ENCODE results near the gene SPDYE3.
"Not testable (repeated sequence)": the region's sequence is repeated elsewhere in the genome, so short reads cannot be mapped to it uniquely, and the experiment has no call there.

Gene SPDYE3

DNA sequence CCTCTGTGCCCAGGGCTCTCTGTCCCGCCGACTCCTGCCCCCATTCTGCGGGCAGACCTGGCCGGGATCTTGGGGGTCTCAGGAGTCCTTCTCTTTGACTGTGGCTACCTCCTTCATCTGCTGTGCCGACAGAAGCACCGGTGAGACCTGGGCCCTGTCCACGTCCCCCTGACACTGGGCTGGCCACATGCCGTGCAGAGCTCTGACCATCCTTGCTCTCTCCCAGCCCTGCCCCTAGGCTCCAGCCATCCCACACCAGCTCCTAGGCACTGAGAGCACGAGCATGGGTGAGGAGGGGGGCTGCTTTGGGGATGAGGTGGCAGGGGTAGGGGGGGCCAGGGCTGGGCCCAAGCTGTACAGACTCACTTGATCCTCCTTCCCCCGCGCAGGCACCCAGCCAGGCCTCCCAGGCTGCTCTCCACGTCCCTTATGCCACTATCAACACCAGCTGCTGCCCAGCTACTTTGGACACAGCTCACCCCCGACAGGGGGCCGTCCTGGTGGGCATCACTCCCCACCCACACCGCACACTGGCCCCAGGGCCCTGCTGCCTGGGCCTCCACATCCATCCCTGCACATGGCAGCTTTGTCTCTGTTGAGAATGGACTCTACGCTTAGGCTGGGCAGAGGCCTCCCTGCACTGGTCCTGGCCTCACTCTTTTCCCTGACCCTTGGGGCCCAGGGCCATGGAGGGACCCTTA is 45.6 kb downstream of the SPDYE3 start:
- Mint-ChIP-seq H3K36me3 (ENCODE audit: low read depth) (peaks cover 92% of the 10 kb centered on the region), H3K4me1 (ENCODE audit: low read depth) (peaks cover 35% of the 10 kb centered on the region), H3K9me3 (no peaks in the 10 kb centered on the region), H3K27ac (peak overlapping the region; percentile 91), H3K27me3 (no peaks in the 10 kb centered on the region), H3K4me3 (peak overlapping the region; percentile 33)
- DNase-seq: no peak

DNA sequence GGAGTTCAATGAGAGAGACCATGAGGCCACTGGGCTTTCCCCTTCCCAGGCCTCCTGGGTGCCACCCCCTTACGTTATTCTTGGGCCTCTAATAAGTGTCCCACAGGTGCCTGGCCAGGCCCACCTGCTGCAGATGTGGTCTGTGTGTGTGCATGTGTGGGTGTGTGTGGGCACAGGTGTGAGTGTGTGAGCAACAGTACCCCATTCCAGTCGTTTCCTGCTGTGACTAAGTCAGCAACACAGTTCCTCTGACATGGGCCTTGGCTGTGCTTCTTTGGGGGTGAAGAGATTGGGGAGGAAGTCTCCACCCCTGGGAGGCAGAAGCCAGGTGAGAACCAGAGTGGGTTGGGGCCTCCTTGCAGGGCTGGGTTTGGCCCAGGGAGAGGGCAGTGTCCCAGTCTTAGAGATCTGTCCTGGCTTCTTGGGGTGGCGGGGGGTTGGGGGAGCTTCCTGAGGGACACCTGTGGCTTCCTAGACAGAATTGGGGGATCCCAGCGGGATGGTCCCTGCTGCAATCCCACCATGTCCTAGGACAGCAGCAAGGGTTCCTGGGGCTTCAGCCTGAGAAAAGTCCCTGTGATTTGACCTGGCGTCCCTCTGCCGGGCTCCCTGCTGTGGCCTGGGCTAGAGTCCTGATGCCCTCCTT is 46.3 kb downstream of the SPDYE3 start:
- Mint-ChIP-seq H3K4me3 (peak overlapping the region; percentile 33), H3K27ac (peak overlapping the region; percentile 91), H3K9me3 (no peaks in the 10 kb centered on the region), H3K4me1 (ENCODE audit: low read depth) (peaks cover 35% of the 10 kb centered on the region), H3K27me3 (no peaks in the 10 kb centered on the region), H3K36me3 (ENCODE audit: low read depth) (peaks cover 92% of the 10 kb centered on the region)
- peak; percentile 60 for DNase-seq

DNA sequence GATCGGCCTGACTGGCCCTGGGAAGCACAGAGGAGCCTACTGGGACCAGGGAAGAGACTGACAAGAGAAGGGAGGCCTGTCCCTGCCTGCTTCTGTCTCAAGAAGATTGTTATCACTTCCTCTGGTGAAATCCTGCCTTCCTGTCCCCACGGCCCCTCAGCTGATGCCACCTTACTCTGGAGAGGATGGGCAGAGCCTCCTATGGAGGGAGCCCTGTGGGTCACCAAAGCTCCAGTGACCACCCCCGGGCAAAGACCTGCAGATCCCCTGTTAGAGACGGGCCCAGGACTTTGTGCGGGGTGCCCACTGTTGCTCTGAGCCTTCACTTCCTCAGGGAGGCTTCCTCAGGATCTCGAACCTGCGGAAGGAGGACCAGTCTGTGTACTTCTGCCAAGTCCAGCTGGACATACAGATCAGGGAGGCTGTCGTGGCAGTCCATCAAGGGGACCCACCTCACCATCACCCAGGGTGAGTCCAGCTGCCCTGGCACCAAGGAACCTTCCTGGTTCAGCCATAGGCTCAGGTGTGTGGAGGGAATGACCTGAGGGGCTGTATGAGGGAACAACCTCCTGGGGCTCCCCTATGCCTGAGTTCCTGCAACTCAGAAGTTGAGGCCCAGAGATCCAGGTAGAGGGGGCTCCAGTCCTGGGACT is 49.0 kb downstream of the SPDYE3 start:
- no peak overlapping the region for H3K4me3 Mint-ChIP-seq
- peaks cover 92% of the 10 kb centered on the region for H3K36me3 Mint-ChIP-seq (ENCODE audit: low read depth)
- H3K27me3 Mint-ChIP-seq: no peaks in the 10 kb centered on the region
- no peak for DNase-seq
- H3K4me1 Mint-ChIP-seq (ENCODE audit: low read depth): peaks cover 22% of the 10 kb centered on the region
- peak overlapping the region; percentile 41 for H3K27ac Mint-ChIP-seq
- no peaks in the 10 kb centered on the region for H3K9me3 Mint-ChIP-seq

DNA sequence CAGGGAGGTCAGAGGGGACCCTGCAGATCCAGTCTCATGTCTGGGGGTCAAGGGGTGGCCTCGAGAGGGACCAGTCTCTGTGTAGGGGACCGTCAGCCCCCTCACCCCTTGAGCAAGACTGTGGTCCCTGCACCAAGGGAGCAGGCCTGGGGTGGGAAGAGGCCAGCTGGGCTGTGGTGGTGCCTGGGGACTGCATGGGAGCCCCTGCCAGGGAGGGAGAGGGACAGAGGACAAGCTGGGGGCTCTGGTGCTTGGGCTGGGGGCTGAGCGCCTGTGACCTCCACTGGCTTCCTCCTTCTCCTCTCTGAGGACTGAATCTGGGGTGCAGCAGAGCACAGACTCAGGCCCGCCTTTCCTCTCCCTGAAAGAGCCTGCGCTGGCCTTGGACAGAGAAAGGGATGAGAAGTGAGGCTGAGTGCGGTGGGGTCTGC is 49.6 kb downstream of the SPDYE3 start:
- Mint-ChIP-seq H3K27me3 (no peaks in the 10 kb centered on the region), H3K4me3 (no peak overlapping the region), H3K9me3 (no peaks in the 10 kb centered on the region), H3K4me1 (ENCODE audit: low read depth) (peaks cover 19% of the 10 kb centered on the region), H3K27ac (peak overlapping the region; percentile 76), H3K36me3 (ENCODE audit: low read depth) (peaks cover 96% of the 10 kb centered on the region)
- DNase-seq: no peak

DNA sequence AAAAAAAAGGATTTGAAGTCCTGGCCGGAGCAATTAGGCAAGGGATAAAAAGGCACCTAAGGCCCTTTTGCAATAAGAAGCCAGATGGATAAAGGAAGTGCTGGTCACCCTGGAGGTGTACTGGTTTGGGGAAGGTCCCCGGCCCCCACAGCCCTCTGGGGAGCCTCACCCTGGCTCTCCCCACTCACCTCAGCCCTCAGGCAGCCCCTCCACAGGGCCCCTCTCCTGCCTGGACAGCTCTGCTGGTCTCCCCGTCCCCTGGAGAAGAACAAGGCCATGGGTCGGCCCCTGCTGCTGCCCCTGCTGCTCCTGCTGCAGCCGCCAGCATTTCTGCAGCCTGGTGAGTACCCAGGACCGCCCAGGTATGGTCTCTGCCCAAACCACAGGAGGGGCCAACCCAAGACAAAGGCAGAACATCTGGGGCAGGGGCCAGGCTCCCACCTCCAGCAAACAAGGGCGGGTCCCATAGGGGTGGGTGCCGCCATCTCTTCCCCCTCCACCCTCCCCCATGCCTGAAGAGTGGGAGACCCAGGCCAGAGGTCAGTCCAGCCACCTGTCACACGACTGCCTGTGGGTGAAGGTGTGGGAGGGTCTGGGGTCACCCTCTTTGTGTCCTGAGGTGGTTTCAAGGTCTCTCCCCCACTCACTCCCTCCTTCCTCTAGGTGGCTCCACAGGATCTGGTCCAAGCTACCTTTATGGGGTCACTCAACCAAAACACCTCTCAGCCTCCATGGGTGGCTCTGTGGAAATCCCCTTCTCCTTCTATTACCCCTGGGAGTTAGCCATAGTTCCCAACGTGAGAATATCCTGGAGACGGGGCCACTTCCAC is 50.7 kb downstream of the SPDYE3 start, which contains the start of gene PILRB:
Gene PILRB (plus strand): TSS at position 91 of the 830 bp plus-strand sequence. CDS start 186 bp downstream, at position 277.
- Mint-ChIP-seq H3K27me3 (no peaks in the 10 kb centered on the region), H3K4me3 (no peak within 1 kb of the TSS), H3K4me1 (ENCODE audit: low read depth) (peaks cover 14% of the 10 kb centered on the region), H3K9me3 (no peaks in the 10 kb centered on the region), H3K27ac (peak within 1 kb of the TSS; percentile 76), H3K36me3 (ENCODE audit: low read depth) (peaks cover 98% of the 10 kb centered on the region)
- DNase-seq: no peak

DNA sequence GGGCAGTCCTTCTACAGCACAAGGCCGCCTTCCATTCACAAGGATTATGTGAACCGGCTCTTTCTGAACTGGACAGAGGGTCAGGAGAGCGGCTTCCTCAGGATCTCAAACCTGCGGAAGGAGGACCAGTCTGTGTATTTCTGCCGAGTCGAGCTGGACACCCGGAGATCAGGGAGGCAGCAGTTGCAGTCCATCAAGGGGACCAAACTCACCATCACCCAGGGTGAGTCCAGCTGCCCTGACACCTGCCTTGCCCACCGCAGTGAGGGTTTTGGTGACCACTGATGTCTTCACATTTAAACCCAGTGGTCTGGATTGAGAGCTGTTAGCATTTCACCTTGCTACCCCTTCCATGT is 51.3 kb downstream of the SPDYE3 start:
- Mint-ChIP-seq H3K27ac (peak overlapping the region; percentile 74), H3K9me3 (no peaks in the 10 kb centered on the region), H3K4me1 (ENCODE audit: low read depth) (peaks cover 11% of the 10 kb centered on the region), H3K27me3 (no peaks in the 10 kb centered on the region), H3K4me3 (no peak overlapping the region), H3K36me3 (ENCODE audit: low read depth) (peaks cover 98% of the 10 kb centered on the region)
- DNase-seq: no peak

DNA sequence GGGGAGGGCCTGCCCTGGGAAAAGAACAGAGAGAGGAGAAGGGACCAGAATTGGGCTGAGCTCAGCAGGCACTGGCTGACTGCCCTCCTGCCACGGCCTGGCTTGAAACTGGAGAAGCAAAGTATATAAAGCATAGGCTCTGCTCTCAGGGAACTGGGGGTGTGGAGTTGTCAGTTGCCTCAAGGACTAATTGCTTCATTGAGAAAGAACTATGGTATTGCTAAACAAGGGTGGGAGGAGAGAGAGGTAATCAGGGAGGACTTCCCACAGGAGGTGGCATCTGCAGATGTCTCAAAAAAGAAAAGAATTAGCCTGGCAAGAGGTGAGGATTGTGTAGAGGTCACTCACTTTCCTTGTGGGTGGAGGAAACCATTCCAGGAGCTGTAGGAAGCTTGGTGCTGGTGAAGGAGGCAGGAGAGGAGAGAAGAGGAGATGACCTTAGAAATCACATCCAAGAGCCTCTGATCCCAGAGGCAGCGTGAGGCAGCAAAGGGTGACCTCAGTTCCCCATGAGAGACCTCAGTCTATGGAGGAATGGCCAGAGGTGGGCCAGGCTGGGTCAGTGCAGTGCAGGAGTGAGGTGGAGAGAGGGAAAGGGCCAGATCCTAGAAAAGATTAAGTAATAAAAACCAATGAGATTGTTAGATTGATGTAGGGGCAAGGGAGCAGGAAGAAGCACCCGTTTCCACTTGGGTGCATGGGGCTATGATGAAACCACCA is 52.8 kb downstream of the SPDYE3 start:
- Mint-ChIP-seq H3K36me3 (ENCODE audit: low read depth) (peaks cover 94% of the 10 kb centered on the region), H3K9me3 (no peaks in the 10 kb centered on the region), H3K4me3 (no peak overlapping the region), H3K27me3 (no peaks in the 10 kb centered on the region), H3K4me1 (ENCODE audit: low read depth) (peaks cover 20% of the 10 kb centered on the region), H3K27ac (peak overlapping the region; percentile 39)
- no peak for DNase-seq

DNA sequence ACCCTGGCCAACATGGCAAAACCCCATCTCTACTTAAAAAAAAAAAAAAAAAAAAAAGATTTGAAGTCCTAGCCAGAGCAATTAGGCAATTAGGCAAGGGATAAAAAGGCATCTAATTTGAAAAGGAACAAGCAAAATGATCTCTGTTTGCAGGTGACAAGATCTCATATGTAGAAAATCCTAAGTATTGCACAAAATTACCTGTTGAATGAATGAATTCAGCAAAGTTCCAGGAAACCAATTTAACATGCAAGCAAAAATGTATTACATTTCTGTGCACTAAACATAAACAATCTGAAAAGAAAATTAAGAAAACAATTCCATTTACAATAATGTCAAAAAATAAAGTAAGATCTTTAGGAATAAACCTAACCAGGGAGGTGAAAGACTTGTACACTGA is 55.6 kb downstream of the SPDYE3 start:
- peaks cover 42% of the 10 kb centered on the region for H3K4me1 Mint-ChIP-seq (ENCODE audit: low read depth)
- no peak overlapping the region for H3K4me3 Mint-ChIP-seq
- H3K36me3 Mint-ChIP-seq (ENCODE audit: low read depth): peaks cover 93% of the 10 kb centered on the region
- DNase-seq: no peak
- no peaks in the 10 kb centered on the region for H3K9me3 Mint-ChIP-seq
- no peaks in the 10 kb centered on the region for H3K27me3 Mint-ChIP-seq
- H3K27ac Mint-ChIP-seq: no peak overlapping the region

DNA sequence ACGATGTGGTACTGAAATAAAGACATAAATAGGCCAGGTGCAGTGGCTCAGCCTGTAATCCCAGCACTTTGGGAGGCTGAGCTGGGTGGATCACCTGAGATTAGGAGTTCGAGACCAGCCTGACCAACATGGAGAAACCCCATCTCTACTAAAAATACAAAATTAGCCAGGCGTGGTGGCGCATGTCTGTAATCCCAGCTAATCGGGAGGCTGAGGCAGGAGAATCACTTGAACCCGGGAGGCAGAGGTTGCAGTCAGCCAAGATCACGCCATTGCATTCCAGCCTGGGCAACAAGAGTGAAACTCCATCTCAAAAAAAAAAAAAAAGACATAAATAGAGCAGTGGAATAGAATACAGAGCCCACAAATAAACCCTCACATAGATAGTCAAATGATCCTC is 56.3 kb downstream of the SPDYE3 start:
- H3K27ac Mint-ChIP-seq, DNase-seq, H3K27me3 Mint-ChIP-seq, H3K9me3 Mint-ChIP-seq, H3K4me3 Mint-ChIP-seq: not testable (repeated sequence)
- H3K36me3 Mint-ChIP-seq (ENCODE audit: low read depth): peaks cover 93% of the 10 kb centered on the region
- peaks cover 44% of the 10 kb centered on the region for H3K4me1 Mint-ChIP-seq (ENCODE audit: low read depth)

DNA sequence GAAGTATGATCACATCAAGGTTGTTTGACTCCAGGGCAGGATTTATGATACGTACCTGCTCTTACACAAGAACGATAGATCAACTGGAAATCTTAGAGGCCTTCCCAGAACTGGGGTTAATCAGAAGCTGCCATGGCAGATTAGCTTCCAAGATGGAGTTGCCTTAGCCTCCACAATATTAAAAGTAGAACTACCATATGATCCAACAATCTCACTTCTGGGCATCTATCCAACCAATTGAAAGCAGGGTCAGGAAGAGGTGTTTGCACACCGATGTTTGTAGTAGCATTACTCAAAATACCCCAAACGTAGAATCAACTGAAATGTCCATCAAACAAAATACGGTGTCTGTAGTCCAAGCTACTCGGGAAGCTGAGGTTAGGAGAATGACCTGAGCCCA is 57.0 kb downstream of the SPDYE3 start:
- no peak overlapping the region for H3K4me3 Mint-ChIP-seq
- H3K36me3 Mint-ChIP-seq (ENCODE audit: low read depth): peaks cover 89% of the 10 kb centered on the region
- DNase-seq: no peak
- H3K9me3 Mint-ChIP-seq: no peaks in the 10 kb centered on the region
- peaks cover 47% of the 10 kb centered on the region for H3K4me1 Mint-ChIP-seq (ENCODE audit: low read depth)
- H3K27ac Mint-ChIP-seq: peak overlapping the region; percentile 5
- no peaks in the 10 kb centered on the region for H3K27me3 Mint-ChIP-seq

DNA sequence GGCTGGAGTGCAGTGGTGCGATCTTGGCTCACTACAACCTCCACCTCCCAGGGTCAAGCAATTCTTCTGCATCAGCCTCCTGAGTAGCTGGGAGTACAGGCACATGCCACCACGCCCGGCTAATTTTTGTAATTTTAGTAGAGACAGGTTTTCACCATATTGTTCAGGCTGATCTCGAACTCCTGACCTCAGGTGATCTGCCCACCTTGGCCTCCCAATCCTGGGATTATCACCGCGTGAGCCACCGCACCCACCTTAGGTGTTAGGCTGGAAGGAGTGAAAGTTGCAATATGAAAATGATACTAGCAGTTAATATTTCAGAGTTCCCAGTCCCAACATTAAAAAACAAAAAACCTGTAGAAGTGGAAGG is 58.5 kb downstream of the SPDYE3 start:
- not testable (repeated sequence) for H3K9me3 Mint-ChIP-seq, H3K27me3 Mint-ChIP-seq, DNase-seq
- Mint-ChIP-seq H3K4me1 (ENCODE audit: low read depth) (peaks cover 47% of the 10 kb centered on the region), H3K4me3 (peak overlapping the region; percentile 18), H3K27ac (peak overlapping the region; percentile 98), H3K36me3 (ENCODE audit: low read depth) (peaks cover 74% of the 10 kb centered on the region)

DNA sequence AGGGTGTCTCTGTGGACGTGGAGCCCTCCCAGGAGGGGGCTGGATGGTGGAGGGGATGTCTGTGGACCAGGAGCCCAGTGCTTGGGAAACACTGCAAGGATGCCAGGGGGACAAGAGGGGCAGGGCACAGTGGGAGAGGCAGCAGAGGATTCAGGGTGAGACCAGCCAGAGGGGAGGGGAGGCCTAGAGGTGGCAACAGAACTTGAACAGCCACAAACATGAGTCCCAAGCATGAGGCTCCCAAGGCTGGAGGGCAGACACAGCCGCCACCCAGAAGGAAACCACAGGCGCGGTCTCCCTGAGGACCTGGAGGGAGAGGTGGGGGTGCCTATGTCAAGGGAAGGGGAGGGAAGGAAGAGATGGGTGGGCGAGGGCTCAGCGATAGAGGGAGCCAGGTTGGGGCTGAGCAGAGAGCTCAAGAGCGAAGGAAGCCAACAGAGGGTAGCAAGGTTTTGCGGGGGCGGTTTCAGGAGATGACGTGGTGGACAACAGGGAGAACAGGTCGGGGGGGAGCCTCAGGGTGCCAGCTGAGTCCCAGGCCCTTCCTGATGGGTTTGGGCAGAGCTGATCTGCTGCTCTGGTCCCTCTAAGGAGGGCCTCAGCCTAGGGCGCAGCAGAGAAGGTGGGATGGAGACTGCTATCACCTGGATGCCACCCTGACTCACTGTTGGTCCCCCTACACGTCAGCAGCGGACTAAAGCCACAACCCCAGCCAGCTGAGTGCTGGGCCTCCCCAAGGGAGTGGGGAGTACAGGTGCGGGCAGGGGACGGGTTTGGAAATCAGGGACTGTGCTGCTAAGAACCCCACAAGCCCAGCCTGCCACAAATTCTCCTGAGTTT is 59.1 kb downstream of the SPDYE3 start:
- peak overlapping the region; percentile 18 for H3K4me3 Mint-ChIP-seq

DNA sequence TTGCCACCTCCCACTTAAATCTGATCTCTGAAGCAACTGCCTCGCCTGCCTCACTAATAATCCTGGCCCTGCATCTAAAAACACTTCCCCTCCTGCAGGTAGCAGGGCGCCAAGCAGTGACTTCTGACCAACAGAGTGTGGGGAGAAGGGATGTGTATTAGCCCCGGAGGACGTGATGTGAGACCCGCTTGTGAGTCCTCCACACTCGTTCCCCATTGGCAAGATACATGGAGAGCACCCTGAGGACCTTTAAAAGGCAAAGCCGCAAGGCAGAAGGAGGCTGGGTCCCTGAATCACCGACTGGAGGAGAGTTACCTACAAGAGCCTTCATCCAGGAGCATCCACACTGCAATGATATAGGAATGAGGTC is 59.7 kb downstream of the SPDYE3 start:
- no peak overlapping the region for H3K27ac Mint-ChIP-seq
- peaks cover 54% of the 10 kb centered on the region for H3K4me1 Mint-ChIP-seq (ENCODE audit: low read depth)

More for the DNA sequence above, 59.1 kb downstream of the SPDYE3 start:
- Mint-ChIP-seq H3K27ac (peak overlapping the region; percentile 98), H3K4me1 (ENCODE audit: low read depth) (peaks cover 51% of the 10 kb centered on the region), H3K36me3 (ENCODE audit: low read depth) (peaks cover 67% of the 10 kb centered on the region), H3K27me3 (no peaks in the 10 kb centered on the region), H3K9me3 (no peaks in the 10 kb centered on the region)
- peak; percentile 59 for DNase-seq

More for the DNA sequence above, 59.7 kb downstream of the SPDYE3 start:
- Mint-ChIP-seq H3K9me3 (no peaks in the 10 kb centered on the region), H3K27me3 (no peaks in the 10 kb centered on the region), H3K36me3 (ENCODE audit: low read depth) (peaks cover 61% of the 10 kb centered on the region), H3K4me3 (no peak overlapping the region)
- no peak for DNase-seq

All from activated T-cell treated with anti-CD3 and anti-CD28 coated beads, Interleukin-2, amount 50 U/mL, for 24 hours (primary cell).